ENCODE data around the gene CDH24. TPM values are rescaled to one million over a fixed set of nuclear protein-coding genes. Genes with fewer than 3 reads are reported as not detected.

CDH24 gene
- total RNA-seq, 2 donors from 2014 or later: 1.1 to 6.2 TPM

DNA sequence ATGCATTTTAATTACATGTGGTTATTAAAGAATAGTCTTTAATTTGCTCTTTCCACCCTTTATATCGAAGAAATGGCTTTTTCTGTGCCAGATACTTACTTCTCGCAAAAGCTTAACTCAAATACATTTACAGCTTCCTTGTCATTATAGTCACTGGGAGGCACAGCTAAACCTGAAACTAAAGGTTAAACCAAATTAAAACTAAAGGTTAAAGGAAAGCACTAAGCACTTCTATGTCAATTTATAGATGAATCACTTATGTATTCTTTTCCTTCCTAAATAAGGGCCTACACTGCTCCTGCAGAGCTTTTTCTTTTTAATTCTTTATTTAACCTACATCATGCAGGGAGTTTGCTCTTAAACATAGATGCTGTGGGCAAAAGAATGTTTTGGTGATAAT lies 56.5 kb downstream of the CDH24 start:
- Histone ChIP-seq H3K9me3 (no peaks in the 10 kb centered on the region), H3K36me3 (no peaks in the 10 kb centered on the region), H3K27me3 (replicated peaks; ENCODE audit: insufficient read depth) (no peaks in the 10 kb centered on the region), H3K4me3 (no peak overlapping the region), H3K4me1 (ENCODE audit: control insufficient read depth in 1 of 2, low read depth in 2 of 2) (peaks cover 3% of the 10 kb centered on the region in 2 donors), H3K27ac (no peak overlapping the region)
- ATAC-seq (ENCODE audit: insufficient number of reproducible peaks, low FRiP score, low read depth) (no peak), DNase-seq (ENCODE audit: low spot score) (no peak)
- TF ChIP-seq, protein P1, sequence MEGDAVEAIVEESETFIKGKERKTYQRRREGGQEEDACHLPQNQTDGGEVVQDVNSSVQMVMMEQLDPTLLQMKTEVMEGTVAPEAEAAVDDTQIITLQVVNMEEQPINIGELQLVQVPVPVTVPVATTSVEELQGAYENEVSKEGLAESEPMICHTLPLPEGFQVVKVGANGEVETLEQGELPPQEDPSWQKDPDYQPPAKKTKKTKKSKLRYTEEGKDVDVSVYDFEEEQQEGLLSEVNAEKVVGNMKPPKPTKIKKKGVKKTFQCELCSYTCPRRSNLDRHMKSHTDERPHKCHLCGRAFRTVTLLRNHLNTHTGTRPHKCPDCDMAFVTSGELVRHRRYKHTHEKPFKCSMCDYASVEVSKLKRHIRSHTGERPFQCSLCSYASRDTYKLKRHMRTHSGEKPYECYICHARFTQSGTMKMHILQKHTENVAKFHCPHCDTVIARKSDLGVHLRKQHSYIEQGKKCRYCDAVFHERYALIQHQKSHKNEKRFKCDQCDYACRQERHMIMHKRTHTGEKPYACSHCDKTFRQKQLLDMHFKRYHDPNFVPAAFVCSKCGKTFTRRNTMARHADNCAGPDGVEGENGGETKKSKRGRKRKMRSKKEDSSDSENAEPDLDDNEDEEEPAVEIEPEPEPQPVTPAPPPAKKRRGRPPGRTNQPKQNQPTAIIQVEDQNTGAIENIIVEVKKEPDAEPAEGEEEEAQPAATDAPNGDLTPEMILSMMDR (IDR thresholded peaks at IDR 0.05): no peak

DNA sequence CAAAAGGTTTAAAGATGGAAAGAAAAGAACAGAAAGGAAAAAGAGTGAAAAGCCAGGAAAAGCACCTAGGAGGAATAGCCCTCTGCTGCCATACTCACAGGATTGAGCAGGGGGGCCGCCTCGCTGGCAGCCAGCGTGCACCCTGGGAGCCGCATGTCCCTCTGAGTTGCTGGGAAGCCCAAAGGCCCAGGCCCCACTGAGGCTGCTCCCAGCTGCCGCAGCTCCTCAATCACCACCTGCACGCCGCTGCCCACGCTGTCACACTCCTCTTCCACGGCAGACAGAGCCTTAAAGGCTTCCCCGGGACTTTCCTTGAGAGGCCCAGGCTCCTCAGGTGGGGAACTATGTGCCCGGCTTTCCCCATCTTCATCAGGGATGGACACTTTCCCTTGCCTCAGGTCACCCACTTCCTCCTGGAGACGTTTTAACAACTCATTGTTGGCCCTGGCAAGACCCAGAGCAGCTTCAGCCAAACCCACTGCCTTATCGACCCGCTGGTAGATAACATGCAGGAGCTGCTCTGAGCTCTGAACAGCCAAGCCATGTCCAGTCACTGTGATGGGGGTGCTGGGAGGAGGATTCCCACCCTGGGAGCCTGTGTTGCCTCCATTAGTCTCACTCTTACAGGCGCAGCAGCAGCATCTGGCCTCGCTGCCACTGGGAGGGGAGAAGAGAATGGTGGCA lies 58.8 kb downstream of the CDH24 start:
- H3K27me3 ChIP-seq (replicated peaks; ENCODE audit: insufficient read depth): no peaks in the 10 kb centered on the region
- no peak for DNase-seq (ENCODE audit: low spot score)
- ATAC-seq (ENCODE audit: insufficient number of reproducible peaks, low FRiP score, low read depth): no peak
- peaks cover 0 to 5% of the 10 kb centered on the region in 2 donors for H3K4me1 ChIP-seq (ENCODE audit: control insufficient read depth in 1 of 2, low read depth in 2 of 2)
- no peak overlapping the region for H3K4me3 ChIP-seq
- H3K9me3 ChIP-seq: no peaks in the 10 kb centered on the region
- no peaks in the 10 kb centered on the region for H3K36me3 ChIP-seq
- no peak overlapping the region for H3K27ac ChIP-seq
- TF ChIP-seq, protein P1 (IDR thresholded peaks at IDR 0.05): no peak

DNA sequence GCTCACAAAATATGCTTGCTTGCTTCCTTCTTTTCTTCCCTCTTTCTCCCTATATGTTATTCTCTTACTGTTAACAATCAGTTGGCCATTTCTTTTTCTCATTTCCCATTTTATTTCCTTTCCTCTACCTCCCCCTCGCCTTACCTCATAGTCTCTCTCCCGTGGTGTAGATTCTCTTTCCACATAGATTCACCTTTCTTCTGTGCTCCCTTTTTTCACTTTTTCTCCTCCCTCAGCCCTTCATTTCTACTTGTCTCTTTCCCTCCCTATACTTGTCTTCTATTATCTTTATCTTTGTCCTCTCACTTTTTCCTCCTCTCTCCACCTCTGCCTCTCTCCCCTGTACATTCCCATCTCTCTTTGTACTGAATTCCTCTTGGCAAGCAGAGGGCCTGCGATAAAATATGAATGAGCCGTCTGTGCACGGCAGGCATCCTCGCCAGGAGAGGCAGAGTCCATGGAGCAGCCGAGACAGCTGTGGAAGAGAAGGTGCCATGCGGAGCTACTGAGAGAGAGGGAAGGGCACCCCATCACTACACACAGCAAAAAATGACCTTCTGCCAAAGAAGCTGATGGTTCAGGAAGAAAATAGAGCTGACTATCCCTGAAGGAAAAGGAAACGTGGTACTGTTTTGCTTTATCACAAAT lies 59.5 kb downstream of the CDH24 start:
- no peak for DNase-seq (ENCODE audit: low spot score)
- ATAC-seq (ENCODE audit: insufficient number of reproducible peaks, low FRiP score, low read depth): no peak
- TF ChIP-seq, protein P1 (IDR thresholded peaks at IDR 0.05): no peak
- no peak overlapping the region for H3K4me3 ChIP-seq
- no peak overlapping the region for H3K27ac ChIP-seq
- H3K27me3 ChIP-seq (replicated peaks; ENCODE audit: insufficient read depth): no peaks in the 10 kb centered on the region
- peaks cover 0 to 5% of the 10 kb centered on the region in 2 donors for H3K4me1 ChIP-seq (ENCODE audit: control insufficient read depth in 1 of 2, low read depth in 2 of 2)
- H3K36me3 ChIP-seq: no peaks in the 10 kb centered on the region
- no peaks in the 10 kb centered on the region for H3K9me3 ChIP-seq

Other genes with a start within 250 kb of the CDH24 start
- 10 to 100 TPM; 34.4 to 38.5 TPM for gene SLC7A7, start 242.1 kb downstream of the CDH24 start, total RNA-seq
- gene MRPL52, start 227.6 kb downstream of the CDH24 start, total RNA-seq: 10 to 100 TPM; 17.3 to 65.0 TPM
- gene MMP14, start 220.9 kb downstream of the CDH24 start, total RNA-seq: 100 to 1,000 TPM; 160 to 182 TPM
- 100 to 1,000 TPM; 158 to 209 TPM for gene LRP10, start 185.8 kb downstream of the CDH24 start, total RNA-seq
- gene REM2, start 174.3 kb downstream of the CDH24 start, total RNA-seq: under 1 TPM in 1 of 2 donors, not detected in 1; 0.28 TPM
- gene RBM23, start 138.4 kb downstream of the CDH24 start, total RNA-seq: 100 to 1,000 TPM in 1 of 2 donors, 10 to 100 TPM in 1; 75.9 to 731 TPM
- gene PRMT5, start 128.1 kb downstream of the CDH24 start, total RNA-seq: 10 to 100 TPM; 27.8 to 30.5 TPM
- 10 to 100 TPM; 31.4 to 47.7 TPM for gene HAUS4, start 100.4 kb downstream of the CDH24 start, total RNA-seq
- gene AJUBA, start 75.0 kb downstream of the CDH24 start, total RNA-seq: 10 to 100 TPM in 1 of 2 donors, 1 to 10 TPM in 1; 9.7 to 35.3 TPM
- gene C14orf93, start 47.4 kb downstream of the CDH24 start, total RNA-seq: 10 to 100 TPM in 1 of 2 donors, 1 to 10 TPM in 1; 9.3 to 19.7 TPM
- 10 to 100 TPM; 47.4 to 79.7 TPM for gene PSMB5, start 22.6 kb downstream of the CDH24 start, total RNA-seq
- gene PSMB11, start 15.3 kb downstream of the CDH24 start, total RNA-seq: not detected
- 100 to 1,000 TPM; 117 to 154 TPM for gene ACIN1, start 37.6 kb upstream of the CDH24 start, total RNA-seq
- 10 to 100 TPM; 18.0 to 18.4 TPM for gene C14orf119, start 38.0 kb upstream of the CDH24 start, total RNA-seq
- gene CIROP, start 47.5 kb upstream of the CDH24 start, total RNA-seq: 1 to 10 TPM in 1 of 2 donors, not detected in 1; 1.1 TPM
- gene CEBPE, start 61.7 kb upstream of the CDH24 start, total RNA-seq: not detected
- 10 to 100 TPM; 18.4 to 28.0 TPM for gene SLC7A8, start 126.1 kb upstream of the CDH24 start, total RNA-seq
- gene RNF212B, start 180.4 kb upstream of the CDH24 start, total RNA-seq: not detected
- 1 to 10 TPM; 4.6 to 6.2 TPM for gene HOMEZ, start 228.6 kb upstream of the CDH24 start, total RNA-seq
- 1 to 10 TPM; 8.7 TPM for gene PPP1R3E, start 245.3 kb upstream of the CDH24 start, total RNA-seq
- gene BCL2L2, start 249.3 kb upstream of the CDH24 start, total RNA-seq: 10 to 100 TPM; 50.6 to 74.4 TPM

Data from thoracic aorta (tissue), 2 donors.